Measurements from ENCODE around the gene PPME1. TPM values are rescaled to one million over a fixed set of nuclear protein-coding genes. Genes with fewer than 3 reads are reported as not detected.

PPME1 gene
- total RNA-seq, 2 experiments from 2014 or later = 28.6 to 28.8 TPM

DNA sequence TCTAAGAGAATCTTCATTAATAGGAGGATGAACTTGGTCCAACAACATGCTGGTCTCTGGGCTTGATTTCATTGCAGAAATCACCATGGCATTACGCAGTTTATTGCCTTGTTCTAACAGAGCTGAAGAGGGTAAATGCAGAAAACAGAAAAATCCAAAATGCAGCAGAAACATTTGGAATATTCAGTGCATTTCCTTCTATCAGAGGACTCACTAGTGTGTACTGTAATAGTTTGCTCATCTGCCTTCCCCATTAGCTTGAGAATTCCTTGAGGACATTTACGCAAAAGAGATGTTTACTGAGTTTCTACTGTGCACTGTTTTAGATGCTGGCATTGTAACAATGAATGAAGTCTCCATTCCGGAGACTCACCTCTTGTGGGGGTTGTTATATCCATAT is 37.7 kb upstream of the PPME1 start:
- Histone ChIP-seq H3K9me3 (ENCODE audit: low read length) (no peaks in the 10 kb centered on the region), H3K27ac (ENCODE audit: low read depth, low read length, poor library complexity, severe bottlenecking) (no peak overlapping the region), H3K36me3 (ENCODE audit: insufficient read depth, low read length) (peaks cover 70% of the 10 kb centered on the region), H4K20me1 (ENCODE audit: insufficient read depth, low read length) (no peaks in the 10 kb centered on the region), H3K4me2 (ENCODE audit: low read length) (no peak overlapping the region), H3K4me1 (ENCODE audit: insufficient read depth, low read length, poor library complexity, severe bottlenecking) (no peaks in the 10 kb centered on the region), H2AFZ (ENCODE audit: low read length) (no peak overlapping the region), H3K4me3 (ENCODE audit: low read depth, low read length, poor library complexity, severe bottlenecking) (no peak overlapping the region), H3K79me2 (ENCODE audit: insufficient read depth, low read depth, low read length) (no peaks in the 10 kb centered on the region), H3K9me2 (ENCODE audit: insufficient read depth, low read length) (no peaks in the 10 kb centered on the region)
- TF ChIP-seq, protein P1, sequence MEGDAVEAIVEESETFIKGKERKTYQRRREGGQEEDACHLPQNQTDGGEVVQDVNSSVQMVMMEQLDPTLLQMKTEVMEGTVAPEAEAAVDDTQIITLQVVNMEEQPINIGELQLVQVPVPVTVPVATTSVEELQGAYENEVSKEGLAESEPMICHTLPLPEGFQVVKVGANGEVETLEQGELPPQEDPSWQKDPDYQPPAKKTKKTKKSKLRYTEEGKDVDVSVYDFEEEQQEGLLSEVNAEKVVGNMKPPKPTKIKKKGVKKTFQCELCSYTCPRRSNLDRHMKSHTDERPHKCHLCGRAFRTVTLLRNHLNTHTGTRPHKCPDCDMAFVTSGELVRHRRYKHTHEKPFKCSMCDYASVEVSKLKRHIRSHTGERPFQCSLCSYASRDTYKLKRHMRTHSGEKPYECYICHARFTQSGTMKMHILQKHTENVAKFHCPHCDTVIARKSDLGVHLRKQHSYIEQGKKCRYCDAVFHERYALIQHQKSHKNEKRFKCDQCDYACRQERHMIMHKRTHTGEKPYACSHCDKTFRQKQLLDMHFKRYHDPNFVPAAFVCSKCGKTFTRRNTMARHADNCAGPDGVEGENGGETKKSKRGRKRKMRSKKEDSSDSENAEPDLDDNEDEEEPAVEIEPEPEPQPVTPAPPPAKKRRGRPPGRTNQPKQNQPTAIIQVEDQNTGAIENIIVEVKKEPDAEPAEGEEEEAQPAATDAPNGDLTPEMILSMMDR (conservative IDR thresholded peaks at IDR 0.05; ENCODE audit: low read length) = no peak
- TF ChIP-seq EZH2phosphoT487 (IDR thresholded peaks at IDR 0.05; ENCODE audit: borderline replicate concordance, low read depth, low read length) = no peak
- no peak for DNase-seq (ENCODE audit: low spot score)
- POLR2A ChIA-PET = no interaction called here
- CTCF ChIA-PET (ENCODE audit: unreplicated experiment) = no interaction called here
- no TSS peak for BruUV-seq (replicated peaks)
- intact Hi-C loops (cut with micrococcal nuclease; ENCODE audit: unreplicated experiment) = no loop called here

GRCh38 chr11:74134661-74135060 is 36.4 kb upstream of the PPME1 start:
- Histone ChIP-seq H3K4me2 (ENCODE audit: low read length) (no peak overlapping the region), H3K27ac (ENCODE audit: low read depth, low read length, poor library complexity, severe bottlenecking) (no peak overlapping the region), H3K9me3 (ENCODE audit: low read length) (no peaks in the 10 kb centered on the region), H3K9me2 (ENCODE audit: insufficient read depth, low read length) (no peaks in the 10 kb centered on the region), H3K79me2 (ENCODE audit: insufficient read depth, low read depth, low read length) (no peaks in the 10 kb centered on the region), H4K20me1 (ENCODE audit: insufficient read depth, low read length) (no peaks in the 10 kb centered on the region), H3K4me3 (ENCODE audit: low read depth, low read length, poor library complexity, severe bottlenecking) (no peak overlapping the region), H3K4me1 (ENCODE audit: insufficient read depth, low read length, poor library complexity, severe bottlenecking) (no peaks in the 10 kb centered on the region), H3K36me3 (ENCODE audit: insufficient read depth, low read length) (peaks cover 82% of the 10 kb centered on the region), H2AFZ (ENCODE audit: low read length) (no peak overlapping the region)
- no peak for DNase-seq (ENCODE audit: low spot score)
- TF ChIP-seq, protein P1 (conservative IDR thresholded peaks at IDR 0.05; ENCODE audit: low read length) = no peak
- TF ChIP-seq EZH2phosphoT487 (IDR thresholded peaks at IDR 0.05; ENCODE audit: borderline replicate concordance, low read depth, low read length) = no peak
- BruUV-seq (replicated peaks) = no TSS peak
- ChIA-PET CTCF (ENCODE audit: unreplicated experiment) (no interaction called here), POLR2A (interaction anchor here (0.8 kb wide), 1 partner anchor 588 kb away, joined by 4 read pairs; no protein-coding TSS in a partner anchor)
- intact Hi-C loops (cut with micrococcal nuclease; ENCODE audit: unreplicated experiment) = no loop called here

DNA sequence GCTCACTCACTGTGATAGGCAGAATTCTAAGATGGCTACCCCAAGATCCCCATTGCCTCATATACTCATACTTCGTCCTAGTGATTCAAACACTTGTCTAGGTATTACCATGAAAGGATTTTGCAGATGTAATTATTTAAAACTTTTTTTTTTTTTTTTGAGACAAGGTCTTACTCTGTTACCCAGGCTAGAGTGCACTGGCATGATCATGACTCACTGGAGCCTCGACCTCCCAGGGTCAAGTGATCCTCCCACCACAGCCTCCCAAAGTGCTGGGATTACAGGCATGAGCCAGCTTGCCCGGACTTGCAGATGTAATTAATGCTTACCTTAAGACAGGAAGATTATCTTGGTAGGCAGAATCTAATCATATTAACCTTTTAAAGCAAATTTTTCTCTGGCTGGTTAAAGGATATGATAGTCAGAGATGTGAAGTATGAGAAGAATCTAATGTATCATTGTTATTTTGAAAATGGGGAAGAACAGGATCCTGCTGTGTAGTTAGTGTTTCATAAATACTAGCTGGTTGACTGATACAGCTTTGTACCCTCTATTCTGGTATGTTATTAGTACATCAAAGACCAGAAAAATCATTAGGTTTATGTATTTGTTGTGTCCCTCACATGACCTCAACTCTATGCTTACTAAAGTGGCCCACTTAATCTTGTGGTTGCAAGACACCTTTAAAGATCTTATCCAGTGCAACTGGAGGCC is 35.8 kb upstream of the PPME1 start:
- H3K36me3 ChIP-seq (ENCODE audit: insufficient read depth, low read length) = peaks cover 79% of the 10 kb centered on the region
- H3K4me2 ChIP-seq (ENCODE audit: low read length) = no peak overlapping the region
- no peak for TF ChIP-seq EZH2phosphoT487 (IDR thresholded peaks at IDR 0.05; ENCODE audit: borderline replicate concordance, low read depth, low read length)
- TF ChIP-seq, protein P1 (conservative IDR thresholded peaks at IDR 0.05; ENCODE audit: low read length) = no peak
- H3K4me1 ChIP-seq (ENCODE audit: insufficient read depth, low read length, poor library complexity, severe bottlenecking) = no peaks in the 10 kb centered on the region
- H3K9me3 ChIP-seq (ENCODE audit: low read length) = no peaks in the 10 kb centered on the region
- ChIA-PET POLR2A (interaction anchor here (0.5 to 1.2 kb wide), 3 partner anchors 12 to 589 kb away, joined by 3 to 4 read pairs (median 4); no protein-coding TSS in a partner anchor), CTCF (ENCODE audit: unreplicated experiment) (no interaction called here)
- H3K79me2 ChIP-seq (ENCODE audit: insufficient read depth, low read depth, low read length) = no peaks in the 10 kb centered on the region
- no peak overlapping the region for H3K4me3 ChIP-seq (ENCODE audit: low read depth, low read length, poor library complexity, severe bottlenecking)
- DNase-seq (ENCODE audit: low spot score) = no peak
- intact Hi-C loops (cut with micrococcal nuclease; ENCODE audit: unreplicated experiment) = no loop called here
- H2AFZ ChIP-seq (ENCODE audit: low read length) = no peak overlapping the region
- H4K20me1 ChIP-seq (ENCODE audit: insufficient read depth, low read length) = no peaks in the 10 kb centered on the region
- no peak overlapping the region for H3K27ac ChIP-seq (ENCODE audit: low read depth, low read length, poor library complexity, severe bottlenecking)
- no peaks in the 10 kb centered on the region for H3K9me2 ChIP-seq (ENCODE audit: insufficient read depth, low read length)
- no TSS peak for BruUV-seq (replicated peaks)
